Large intestine (tissue), 3 donors: ENCODE measurements around the gene GABRG2. TPM values are rescaled to one million over a fixed set of nuclear protein-coding genes. Genes with fewer than 3 reads are reported as not detected.

ENCODE experiments used
- DNase-seq, 2 donors: peaks; one replicate each; pipeline versions ENCODE4 v3.0.0 to v3.0.0-alpha.2; 2013
- H3K27ac ChIP-seq: one replicate; pipeline ENCODE4 v1.5.1; 2013; ENCODE audit warnings: low read length
- H3K27me3 ChIP-seq: 2 replicates; pipeline ENCODE4 v1.6.1; 2013; ENCODE audit warnings: low read length; ENCODE audit not compliant: control insufficient read depth, insufficient read depth
- H3K36me3 ChIP-seq: 2 replicates; pipeline ENCODE4 v1.6.1; 2013; ENCODE audit warnings: low read length; ENCODE audit not compliant: control insufficient read depth, insufficient read depth
- H3K4me1 ChIP-seq: one replicate; pipeline ENCODE4 v1.6.1; 2013; ENCODE audit warnings: low read length; ENCODE audit not compliant: control insufficient read depth, insufficient read depth
- H3K4me3 ChIP-seq: one replicate; pipeline ENCODE4 v1.5.1; 2013; ENCODE audit warnings: low read length
- H3K9me3 ChIP-seq: one replicate; pipeline ENCODE4 v1.6.1; 2013; ENCODE audit warnings: mild to moderate bottlenecking, low read depth, low read length, moderate library complexity; ENCODE audit not compliant: control insufficient read depth
- WGBS: methylation state at CpG from one replicate; pipeline ENCODE4 v1.1.5; 2013; ENCODE audit warnings: low lambda C conversion rate; ENCODE audit not compliant: insufficient coverage; 5-methylcytosine and 5-hydroxymethylcytosine counted together
- polyA plus RNA-seq: library from polyadenylated mRNA; unstranded; fragments of 120-200 nt; gene quantifications from one replicate; pipeline ENCODE4 v1.2.1, GENCODE V29; 2013

Gene GABRG2
- polyA plus RNA-seq, 1 donor = 2.1 TPM

- H3K27ac ChIP-seq = no peak overlapping the region
- WGBS = 75% methylated on average over 2 of the region's 6 CpGs
Measured at GRCh38 chr5:162174358-162174974, 106.9 kb downstream of the GABRG2 start.

GRCh38 chr5:162187371-162187770 is 119.8 kb downstream of the GABRG2 start:
- 80% methylated on average over 1 of the region's 1 CpG for WGBS
- H3K9me3 ChIP-seq = no peaks in the 10 kb centered on the region

More at GRCh38 chr5:162174358-162174974, 106.9 kb downstream of the GABRG2 start:
- no peak overlapping the region for H3K4me3 ChIP-seq
- H3K4me1 ChIP-seq = no peaks in the 10 kb centered on the region
- no peaks in the 10 kb centered on the region for H3K36me3 ChIP-seq
- no peaks in the 10 kb centered on the region for H3K9me3 ChIP-seq
- no peaks in the 10 kb centered on the region for H3K27me3 ChIP-seq
- DNase-seq = no peak

GRCh38 chr5:162189719-162190118 is 122.1 kb downstream of the GABRG2 start:
- Histone ChIP-seq H3K27ac (no peak overlapping the region), H3K9me3 (no peaks in the 10 kb centered on the region), H3K4me3 (no peak overlapping the region), H3K27me3 (no peaks in the 10 kb centered on the region), H3K4me1 (no peaks in the 10 kb centered on the region), H3K36me3 (no peaks in the 10 kb centered on the region)
- DNase-seq = no peak
- 80% methylated on average over 2 of the region's 5 CpGs for WGBS

More at GRCh38 chr5:162187371-162187770, 119.8 kb downstream of the GABRG2 start:
- Histone ChIP-seq H3K36me3 (no peaks in the 10 kb centered on the region), H3K4me1 (no peaks in the 10 kb centered on the region), H3K27ac (no peak overlapping the region), H3K27me3 (no peaks in the 10 kb centered on the region), H3K4me3 (no peak overlapping the region)
- DNase-seq = no peak

GRCh38 chr5:162193012-162193411 is 125.4 kb downstream of the GABRG2 start:
- no peak for DNase-seq
- Histone ChIP-seq H3K36me3 (no peaks in the 10 kb centered on the region), H3K27me3 (no peaks in the 10 kb centered on the region), H3K27ac (no peak overlapping the region), H3K9me3 (no peaks in the 10 kb centered on the region), H3K4me3 (no peak overlapping the region), H3K4me1 (no peaks in the 10 kb centered on the region)
- WGBS = 97% methylated on average over 4 of the region's 6 CpGs

GRCh38 chr5:162196351-162196750 is 128.8 kb downstream of the GABRG2 start:
- Histone ChIP-seq H3K36me3 (no peaks in the 10 kb centered on the region), H3K27ac (no peak overlapping the region), H3K4me3 (no peak overlapping the region), H3K9me3 (no peaks in the 10 kb centered on the region), H3K4me1 (no peaks in the 10 kb centered on the region), H3K27me3 (no peaks in the 10 kb centered on the region)
- no peak for DNase-seq
- WGBS = no CpG with 5 or more reads among the region's 1 CpG

GRCh38 chr5:162202285-162202880 is 134.8 kb downstream of the GABRG2 start:
- no CpG with 5 or more reads among the region's 1 CpG for WGBS
- Histone ChIP-seq H3K4me3 (no peak overlapping the region), H3K4me1 (no peaks in the 10 kb centered on the region), H3K27me3 (no peaks in the 10 kb centered on the region), H3K27ac (no peak overlapping the region), H3K9me3 (no peaks in the 10 kb centered on the region), H3K36me3 (no peaks in the 10 kb centered on the region)
- DNase-seq = no peak

Other genes starting within 250 kb of the GABRG2 start
- gene GABRA1, start 219.7 kb upstream of the GABRG2 start, polyA plus RNA-seq = 0.61 TPM